ENCODE results near the gene HPN. TPM values are rescaled to one million over a fixed set of nuclear protein-coding genes. Genes with fewer than 3 reads are reported as not detected.
"Not testable (repeated sequence)": the region's sequence is repeated elsewhere in the genome, so short reads cannot be mapped to it uniquely, and the experiment has no call there.

HPN gene
- polyA plus RNA-seq, 1 experiment = not detected

- ChIA-PET POLR2A (no interaction called here), CTCF (interaction anchor here (1.3 to 1.7 kb wide), 3 partner anchors 12 to 66 kb away, joined by 3 to 8 read pairs (median 5); no protein-coding TSS in a partner anchor)
- Histone ChIP-seq H3K4me3 (ENCODE audit: low read depth, low read length) (peak overlapping the region; percentile 79), H3K27me3 (ENCODE audit: control insufficient read depth, insufficient read depth, low read length) (no peaks in the 10 kb centered on the region), H3K27ac (ENCODE audit: low read depth, low read length) (peak overlapping the region; percentile 31), H3K9me3 (ENCODE audit: control insufficient read depth, insufficient read depth, low read length) (no peaks in the 10 kb centered on the region; the same call in 1 of the 2 replicates)
- no peak for TF ChIP-seq CTCF (IDR thresholded peaks at IDR 0.05; ENCODE audit: low read depth, low read length)
- DNase-seq (ENCODE audit: low read depth, low spot score) = no peak
Observed at GRCh38 chr19:35000647-35001501, 40.6 kb upstream of the HPN start.

- DNase-seq (ENCODE audit: low read depth, low spot score) = no peak
- H3K4me3 ChIP-seq (ENCODE audit: low read depth, low read length) = peak overlapping the region; percentile 5
- no peaks in the 10 kb centered on the region for H3K9me3 ChIP-seq (ENCODE audit: control insufficient read depth, insufficient read depth, low read length)
- H3K27me3 ChIP-seq (ENCODE audit: control insufficient read depth, insufficient read depth, low read length) = no peaks in the 10 kb centered on the region
- H3K27ac ChIP-seq (ENCODE audit: low read depth, low read length) = no peak overlapping the region
- no peak for TF ChIP-seq CTCF (IDR thresholded peaks at IDR 0.05; ENCODE audit: low read depth, low read length)
- ChIA-PET POLR2A (no interaction called here), CTCF (interaction anchor here (1.0 to 1.7 kb wide), 3 partner anchors 11 to 139 kb away, joined by 3 to 8 read pairs (median 3); no protein-coding TSS in a partner anchor)
Observed at GRCh38 chr19:35002037-35002535, 39.4 kb upstream of the HPN start.

- no peak for TF ChIP-seq CTCF (IDR thresholded peaks at IDR 0.05; ENCODE audit: low read depth, low read length)
- DNase-seq (ENCODE audit: low read depth, low spot score) = no peak
- POLR2A ChIA-PET = no interaction called here
- Histone ChIP-seq H3K4me3 (ENCODE audit: low read depth, low read length) (no peak overlapping the region), H3K27me3 (ENCODE audit: control insufficient read depth, insufficient read depth, low read length) (no peaks in the 10 kb centered on the region), H3K27ac (ENCODE audit: low read depth, low read length) (no peak overlapping the region), H3K9me3 (ENCODE audit: control insufficient read depth, insufficient read depth, low read length) (no peaks in the 10 kb centered on the region; the same call in 1 of the 2 replicates)
- CTCF ChIA-PET = no interaction called here
Observed at GRCh38 chr19:35004517-35005255, 36.8 kb upstream of the HPN start.

GRCh38 chr19:35005256-35005977 lies 36.1 kb upstream of the HPN start:
- POLR2A ChIA-PET = interaction anchor here (0.5 kb wide), 1 partner anchor 679 kb away, joined by 3 read pairs; no protein-coding TSS in a partner anchor
- DNase-seq (ENCODE audit: low read depth, low spot score) = no peak
- H3K9me3 ChIP-seq (ENCODE audit: control insufficient read depth, insufficient read depth, low read length) = no peaks in the 10 kb centered on the region; the same call in 1 of the 2 replicates
- H3K27me3 ChIP-seq (ENCODE audit: control insufficient read depth, insufficient read depth, low read length) = no peaks in the 10 kb centered on the region
- TF ChIP-seq CTCF (IDR thresholded peaks at IDR 0.05; ENCODE audit: low read depth, low read length) = no peak
- H3K27ac ChIP-seq (ENCODE audit: low read depth, low read length) = no peak overlapping the region
- H3K4me3 ChIP-seq (ENCODE audit: low read depth, low read length) = no peak overlapping the region
- CTCF ChIA-PET = interaction anchor here (0.9 to 1.5 kb wide), 3 partner anchors 31 to 136 kb away, joined by 3 to 6 read pairs (median 5); no protein-coding TSS in a partner anchor

- not testable (repeated sequence) for DNase-seq (ENCODE audit: low read depth, low spot score); H3K27me3 ChIP-seq (ENCODE audit: control insufficient read depth, insufficient read depth, low read length); H3K27ac ChIP-seq (ENCODE audit: low read depth, low read length); H3K4me3 ChIP-seq (ENCODE audit: low read depth, low read length); H3K9me3 ChIP-seq (ENCODE audit: control insufficient read depth, insufficient read depth, low read length)
- ChIA-PET POLR2A (interaction anchor here (0.5 kb wide), 1 partner anchor 680 kb away, joined by 3 read pairs; no protein-coding TSS in a partner anchor), CTCF (interaction anchor here (0.9 to 1.8 kb wide), 6 partner anchors 32 to 135 kb away, joined by 3 to 7 read pairs (median 6); partner anchors contain the start of gene LGI4)
Observed at GRCh38 chr19:35006007-35006341, 35.5 kb upstream of the HPN start.
